ENCODE data around the gene PABPC1L2A. TPM values are rescaled to one million over a fixed set of nuclear protein-coding genes. Genes with fewer than 3 reads are reported as not detected.
"Not testable (repeated sequence)": the region's sequence is repeated elsewhere in the genome, so short reads cannot be mapped to it uniquely, and the experiment has no call there.

PABPC1L2A gene
- total RNA-seq (not detected), polyA plus RNA-seq (not detected)

DNA sequence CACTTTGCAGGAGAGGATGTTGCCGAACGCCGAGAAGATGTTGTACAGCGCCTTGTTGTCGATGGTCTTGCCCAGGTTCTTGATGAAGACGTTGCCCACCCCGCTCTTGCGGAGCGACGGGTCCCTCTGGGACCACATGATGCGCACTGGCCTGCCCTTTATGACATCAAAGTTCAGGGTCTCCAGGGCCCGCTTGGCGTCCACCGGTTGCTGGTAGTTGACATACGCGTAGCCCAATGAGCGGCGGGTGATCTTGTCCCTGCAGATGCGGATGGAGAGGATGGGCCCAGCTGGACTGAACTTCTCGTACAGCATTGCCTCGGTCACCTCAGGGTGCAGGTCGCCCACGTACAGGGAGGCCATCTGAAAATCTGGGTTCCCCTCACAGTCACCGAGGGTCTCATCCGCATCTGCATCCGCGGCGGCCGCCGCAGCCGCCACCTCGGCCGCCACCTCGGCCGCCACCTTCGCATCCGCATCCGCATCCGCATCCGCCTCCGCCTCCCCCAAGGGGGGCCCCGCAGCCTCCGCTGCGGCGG is at the start of gene PABPC1L2A:
Gene PABPC1L2A, minus strand, starts transcription at position 489 of the 539 bp plus-strand sequence. Its CDS starts 126 bp downstream, at position 363.
- H3K27me3 ChIP-seq, result peaks cover 0 to 11% (median 0%) of the 10 kb centered on the region in 3 donors
- WGBS, 2 donors, result 5 to 54% methylated on average over 13 to 21 of the region's 45 CpGs
- intact Hi-C loops (cut with DNase I), result not testable (repeated sequence)

DNA sequence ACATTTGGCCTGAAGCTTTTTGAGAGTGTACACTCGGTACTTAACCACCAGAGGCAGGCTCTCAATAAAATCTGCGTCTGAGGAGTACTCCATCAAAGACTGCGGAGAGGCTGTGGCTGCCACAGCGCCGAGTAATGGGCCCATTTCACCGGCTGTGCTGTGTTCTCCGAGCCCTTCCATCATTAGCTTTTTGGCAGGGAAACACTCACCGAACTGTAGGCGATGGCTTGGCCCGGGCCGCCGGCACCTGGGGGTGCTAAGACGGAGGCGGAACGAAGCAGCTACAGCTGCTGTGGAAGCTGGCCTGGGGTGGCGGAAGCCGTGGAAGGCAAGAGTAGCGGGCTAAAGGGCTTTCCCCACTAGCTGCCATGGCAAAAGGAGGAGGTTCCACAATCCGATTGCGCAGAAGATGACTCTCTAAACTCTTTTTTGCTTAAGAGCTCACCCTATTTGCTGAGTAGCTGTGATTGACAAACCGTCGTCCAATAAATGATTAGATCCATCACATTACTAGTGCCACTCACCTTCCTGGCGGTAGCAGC is 48.5 kb upstream of the PABPC1L2A start:
- Histone ChIP-seq H3K27ac (peak overlapping the region in 1 of 4 donors; percentile 36), H3K27me3 (no peaks in the 10 kb centered on the region), H3K36me3 (no peaks in the 10 kb centered on the region), H3K4me3 (peak overlapping the region in 3 of 4 donors; percentile 17 to 39 (median 27)), H3K9me3 (no peaks in the 10 kb centered on the region), H3K4me1 (no peaks in the 10 kb centered on the region)
- 46 to 88% methylated on average over 23 of the region's 23 CpGs for WGBS, 2 donors
- no peak for DNase-seq
- TF ChIP-seq POLR2A (IDR thresholded peaks at IDR 0.05), result no peak
- no peak for TF ChIP-seq POLR2AphosphoS5 (IDR thresholded peaks at IDR 0.05)
- TF ChIP-seq CTCF (IDR thresholded peaks at IDR 0.05), result no peak
- no peak for TF ChIP-seq EP300 (IDR thresholded peaks at IDR 0.05)
- intact Hi-C loops (cut with DNase I), result no loop called here

More for the DNA sequence above, at the start of gene PABPC1L2A:
- H3K4me1 ChIP-seq, H3K27ac ChIP-seq, H3K4me3 ChIP-seq, H3K36me3 ChIP-seq, DNase-seq, H3K9me3 ChIP-seq: not testable (repeated sequence)

- Histone ChIP-seq H3K27ac (no peak overlapping the region), H3K4me1 (no peaks in the 10 kb centered on the region)
- 22 to 68% methylated on average over 6 of the region's 6 CpGs for WGBS, 2 donors
Observed at GRCh38 chrX:73126240-73126639, 46.9 kb upstream of the PABPC1L2A start.

GRCh38 chrX:73099505-73099904 is 20.2 kb upstream of the PABPC1L2A start:
- not testable (repeated sequence) for H3K27me3 ChIP-seq
- 91 to 93% methylated on average over 9 of the region's 9 CpGs for WGBS, 2 donors

More at GRCh38 chrX:73126240-73126639, 46.9 kb upstream of the PABPC1L2A start:
- H3K4me3 ChIP-seq, result no peak overlapping the region
- DNase-seq, result no peak
- no peaks in the 10 kb centered on the region for H3K27me3 ChIP-seq
- TF ChIP-seq POLR2A (IDR thresholded peaks at IDR 0.05) (no peak), POLR2AphosphoS5 (IDR thresholded peaks at IDR 0.05) (no peak), EP300 (IDR thresholded peaks at IDR 0.05) (no peak), CTCF (IDR thresholded peaks at IDR 0.05) (no peak)
- intact Hi-C loops (cut with DNase I), result no loop called here
- no peaks in the 10 kb centered on the region for H3K36me3 ChIP-seq
- no peaks in the 10 kb centered on the region for H3K9me3 ChIP-seq

GRCh38 chrX:73086766-73087165 is 7.5 kb upstream of the PABPC1L2A start:
- DNase-seq; H3K9me3 ChIP-seq; H3K4me3 ChIP-seq; intact Hi-C loops (cut with DNase I); H3K27me3 ChIP-seq; H3K4me1 ChIP-seq; H3K27ac ChIP-seq; H3K36me3 ChIP-seq: not testable (repeated sequence)
- 4 to 44% methylated on average over 1 of the region's 1 CpG for WGBS, 2 donors

More at GRCh38 chrX:73099505-73099904, 20.2 kb upstream of the PABPC1L2A start:
- H3K27ac ChIP-seq; H3K4me3 ChIP-seq; H3K9me3 ChIP-seq; intact Hi-C loops (cut with DNase I); H3K36me3 ChIP-seq; DNase-seq; H3K4me1 ChIP-seq: not testable (repeated sequence)

- H3K27ac ChIP-seq; intact Hi-C loops (cut with DNase I); H3K4me3 ChIP-seq; H3K36me3 ChIP-seq; H3K4me1 ChIP-seq; DNase-seq; H3K9me3 ChIP-seq: not testable (repeated sequence)
- H3K27me3 ChIP-seq, result peaks cover 0 to 11% (median 0%) of the 10 kb centered on the region in 3 donors
- no CpG with 5 or more reads among the region's 44 CpGs for WGBS, 2 donors
Observed at GRCh38 chrX:73079884-73080283, 572 bp upstream of the PABPC1L2A start.

DNA sequence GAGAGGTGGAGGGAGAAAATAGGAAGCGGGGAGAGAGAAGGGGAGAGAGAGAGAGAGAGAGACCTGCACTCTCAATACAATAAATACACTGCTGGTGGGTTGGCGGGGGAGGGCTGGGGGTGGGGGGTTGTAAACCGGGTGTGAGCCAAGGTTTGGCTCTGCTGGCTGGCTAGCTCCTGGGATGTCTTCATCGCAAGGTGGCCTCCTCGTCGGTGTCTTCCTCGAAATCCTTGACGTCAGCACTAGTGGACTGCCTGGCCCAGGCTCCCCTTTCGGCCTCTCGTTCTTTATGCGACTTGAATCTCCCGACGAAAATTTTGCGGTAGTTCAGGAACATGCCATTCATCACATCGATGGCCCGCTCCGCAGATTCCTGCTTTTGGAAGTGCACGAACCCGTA is 715 bp downstream of the PABPC1L2A start:
- no CpG with 5 or more reads among the region's 19 CpGs for WGBS, 2 donors
- DNase-seq; H3K27ac ChIP-seq; H3K9me3 ChIP-seq; H3K36me3 ChIP-seq; intact Hi-C loops (cut with DNase I); H3K4me1 ChIP-seq; H3K4me3 ChIP-seq: not testable (repeated sequence)
- H3K27me3 ChIP-seq, result peaks cover 0 to 11% (median 0%) of the 10 kb centered on the region in 3 donors
